HepG2 (cell line): ENCODE results near the gene ALG5. TPM values are rescaled to one million over a fixed set of nuclear protein-coding genes. Genes with fewer than 3 reads are reported as not detected.

Experiments
- CENPX ChIP-seq: sonication (generic); formaldehyde crosslinking; IDR thresholded peaks from 2 replicates; pipeline ENCODE4 v1.9.0; 2021; ENCODE audit warnings: mild to moderate bottlenecking, missing genetic modification reagents, moderate library complexity
- CHD4 ChIP-seq: fragments of 200-600 bp; sonication (generic); IDR thresholded peaks from 2 replicates; pipeline ENCODE4 v1.7.0; 2017; ENCODE audit warnings: mild to moderate bottlenecking, low read length, borderline replicate concordance
- FIP1L1 ChIP-seq: fragments of 200-400 bp; formaldehyde crosslinking; IDR thresholded peaks from 2 replicates; pipeline ENCODE4 v1.6.1; 2018; ENCODE audit warnings: low read depth, mild to moderate bottlenecking, low read length, moderate library complexity, borderline replicate concordance; ENCODE audit not compliant: insufficient read depth
- HMGA1 ChIP-seq: sonication (generic); formaldehyde crosslinking; conservative IDR thresholded peaks from 2 replicates; pipeline ENCODE4 v1.4.0; 2020; ENCODE audit warnings: missing genetic modification reagents
- ISX ChIP-seq: sonication (generic); formaldehyde crosslinking; conservative IDR thresholded peaks from 2 replicates; pipeline ENCODE4 v1.5.0; 2020; ENCODE audit warnings: missing genetic modification reagents
- KLF16 ChIP-seq, 2 experiments: sonication (generic) in 1 of 2; formaldehyde crosslinking in 1 of 2; IDR thresholded peaks; 2 replicates each; pipeline versions ENCODE4 v1.6.1 to v1.8.0; 2016 to 2023; ENCODE audit warnings: missing genetic modification reagents in 2 of 2, missing compliant biosample characterization in 1 of 2
- MXD3 ChIP-seq: IDR thresholded peaks from 2 replicates; pipeline ENCODE4 v1.6.1; 2016; ENCODE audit warnings: mild to moderate bottlenecking, missing biosample characterization, missing genetic modification reagents
- PTBP1 ChIP-seq: fragments of 200-400 bp; formaldehyde crosslinking; IDR thresholded peaks from 2 replicates; pipeline ENCODE4 v1.6.1; 2018; ENCODE audit warnings: low read length, low read depth; ENCODE audit not compliant: poor library complexity, severe bottlenecking
- RFX1 ChIP-seq: fragments of 450-650 bp; IDR thresholded peaks from 2 replicates; pipeline ENCODE4 v1.6.1; 2017
- SAFB2 ChIP-seq: sonication (generic); formaldehyde crosslinking; IDR thresholded peaks from 2 replicates; pipeline ENCODE4 v1.5.1; 2020; ENCODE audit warnings: missing genetic modification reagents, low read depth, mild to moderate bottlenecking, borderline replicate concordance
- SP2 ChIP-seq: sonication (generic); formaldehyde crosslinking; IDR thresholded peaks from 2 replicates; pipeline ENCODE4 v1.5.1; 2020; ENCODE audit warnings: mild to moderate bottlenecking, missing genetic modification reagents
- TCF7L2 ChIP-seq: IDR thresholded peaks from 2 replicates; pipeline ENCODE4 v1.6.1; 2011; ENCODE audit warnings: mild to moderate bottlenecking, low read depth, low read length, moderate library complexity
- ZIK1 ChIP-seq: sonication (generic); formaldehyde crosslinking; IDR thresholded peaks from 2 replicates; pipeline ENCODE4 v1.5.0; 2020; ENCODE audit warnings: mild to moderate bottlenecking, low read depth, missing genetic modification reagents, borderline replicate concordance
- ZNF10 ChIP-seq: sonication (generic); formaldehyde crosslinking; IDR thresholded peaks from 2 replicates; pipeline ENCODE4 v1.4.0; 2020; ENCODE audit warnings: mild to moderate bottlenecking, low read depth, missing genetic modification reagents, borderline replicate concordance
- ZNF12 ChIP-seq: sonication (generic); formaldehyde crosslinking; IDR thresholded peaks from 2 replicates; pipeline ENCODE4 v1.5.0; 2020; ENCODE audit warnings: missing genetic modification reagents
- ZNF18 ChIP-seq: sonication (generic); formaldehyde crosslinking; IDR thresholded peaks from 2 replicates; pipeline ENCODE4 v1.8.0; 2022; ENCODE audit warnings: mild to moderate bottlenecking, missing genetic modification reagents; ENCODE audit not compliant: insufficient replicate concordance
- ZNF280D ChIP-seq: sonication (generic); formaldehyde crosslinking; IDR thresholded peaks from 2 replicates; pipeline ENCODE4 v1.5.1; 2020; ENCODE audit warnings: mild to moderate bottlenecking, missing genetic modification reagents
- ZNF570 ChIP-seq: sonication (generic); formaldehyde crosslinking; IDR thresholded peaks from 2 replicates; pipeline ENCODE4 v1.4.0; 2020; ENCODE audit warnings: mild to moderate bottlenecking, missing genetic modification reagents, borderline replicate concordance
- ZNF7 ChIP-seq: IDR thresholded peaks from 2 replicates; pipeline ENCODE4 v1.6.1; 2016; ENCODE audit warnings: missing biosample characterization, missing genetic modification reagents
- ZNF761 ChIP-seq: sonication (generic); formaldehyde crosslinking; conservative IDR thresholded peaks from 2 replicates; pipeline ENCODE4 v1.4.0; 2020; ENCODE audit warnings: mild to moderate bottlenecking, missing genetic modification reagents
- ZNF781 ChIP-seq: sonication (generic); formaldehyde crosslinking; IDR thresholded peaks from 2 replicates; pipeline ENCODE4 v1.5.1; 2020; ENCODE audit warnings: borderline replicate concordance, mild to moderate bottlenecking, missing genetic modification reagents; ENCODE audit errors: not compliant biosample characterization
- polyA plus RNA-seq, 8 experiments: library from polyadenylated mRNA; depleted of rRNA in 3 of 8; stranded (reverse) in 7 of 8; unstranded in 1 of 8; fragments of >200 nt; fragmentation: Illumina TruSeq in 4 of 8; extraction: Trizol in 4 of 8; gene quantifications; 2 replicates each; pipeline versions ENCODE4 v1.2.1 to v1.2.3, GENCODE V29; 2011 to 2016; ENCODE audit warnings: low read depth in 4 of 8, missing spikeins in 1 of 8, mixed read lengths in 1 of 8; ENCODE audit not compliant: insufficient read depth in 1 of 8
- total RNA-seq, 5 experiments: library from RNA; depleted of rRNA; stranded (reverse); fragments of >200 nt; fragmentation: Illumina TruSeq; extraction: Trizol; gene quantifications; 2 replicates each; pipeline ENCODE4 v1.2.3, GENCODE V29; 2016; ENCODE audit warnings: low read depth in 1 of 5

The ALG5 gene
- total and polyA plus RNA-seq, 2 of the 13 experiments (the other 11 are each of a cell fraction or from before 2014, with no cell fraction given): 27.8 to 51.1 TPM

- TF ChIP-seq PTBP1: no peak
- TF ChIP-seq CENPX: no peak
- TF ChIP-seq ZNF280D (CRISPR knock-in tag): no peak
- peak; percentile 70; the same call in 1 of the 2 replicates for TF ChIP-seq MXD3 (CRISPR knock-in tag)
- TF ChIP-seq ZNF781: no peak
- 0 out of 2 replicates have a peak, but pooled peaks have one; percentile 25 for TF ChIP-seq FIP1L1
- no peak for TF ChIP-seq SAFB2 (CRISPR knock-in tag)
- TF ChIP-seq RFX1: no peak
- TF ChIP-seq ZNF570 (CRISPR knock-in tag): no peak
- peak; percentile 59; the same call in 1 of the 2 replicates for TF ChIP-seq SP2 (CRISPR knock-in tag)
- TF ChIP-seq ISX (CRISPR knock-in tag): no peak
- TF ChIP-seq ZNF12: no peak
- no peak for TF ChIP-seq ZNF761 (CRISPR knock-in tag)
- TF ChIP-seq HMGA1 (CRISPR knock-in tag): no peak
- no peak for TF ChIP-seq TCF7L2
- TF ChIP-seq ZNF10: no peak
- no peak for TF ChIP-seq ZNF18
- no peak for TF ChIP-seq ZNF7 (CRISPR knock-in tag)
- TF ChIP-seq CHD4: no peak
- peak; percentile 73; the same call in 1 of the 2 replicates for TF ChIP-seq ZIK1 (CRISPR knock-in tag)
- peak in 1 of 2 experiments; percentile 52; a peak in 1 of 4 replicates for TF ChIP-seq KLF16 (CRISPR knock-in tag; IDR thresholded peaks at IDR 0.05)
These were observed at the start of gene ALG5 (continued) for GRCh38 chr13:36999054-36999714.
